Left hindlimb (tissue), 1 donor: ENCODE results near the gene SPATA31C1.

Experiments used
- DNase-seq: peaks from one replicate; pipeline ENCODE4 v3.0.0-alpha.2; 2018

The SPATA31C1 gene

GRCh38 chr9:87944096-87944495, 26.3 kb downstream of the SPATA31C1 start:
- no peak for DNase-seq

GRCh38 chr9:87944682-87945081, 26.9 kb downstream of the SPATA31C1 start:
- DNase-seq: no peak

GRCh38 chr9:87950296-87950695, 32.5 kb downstream of the SPATA31C1 start:
- no peak for DNase-seq

DNA sequence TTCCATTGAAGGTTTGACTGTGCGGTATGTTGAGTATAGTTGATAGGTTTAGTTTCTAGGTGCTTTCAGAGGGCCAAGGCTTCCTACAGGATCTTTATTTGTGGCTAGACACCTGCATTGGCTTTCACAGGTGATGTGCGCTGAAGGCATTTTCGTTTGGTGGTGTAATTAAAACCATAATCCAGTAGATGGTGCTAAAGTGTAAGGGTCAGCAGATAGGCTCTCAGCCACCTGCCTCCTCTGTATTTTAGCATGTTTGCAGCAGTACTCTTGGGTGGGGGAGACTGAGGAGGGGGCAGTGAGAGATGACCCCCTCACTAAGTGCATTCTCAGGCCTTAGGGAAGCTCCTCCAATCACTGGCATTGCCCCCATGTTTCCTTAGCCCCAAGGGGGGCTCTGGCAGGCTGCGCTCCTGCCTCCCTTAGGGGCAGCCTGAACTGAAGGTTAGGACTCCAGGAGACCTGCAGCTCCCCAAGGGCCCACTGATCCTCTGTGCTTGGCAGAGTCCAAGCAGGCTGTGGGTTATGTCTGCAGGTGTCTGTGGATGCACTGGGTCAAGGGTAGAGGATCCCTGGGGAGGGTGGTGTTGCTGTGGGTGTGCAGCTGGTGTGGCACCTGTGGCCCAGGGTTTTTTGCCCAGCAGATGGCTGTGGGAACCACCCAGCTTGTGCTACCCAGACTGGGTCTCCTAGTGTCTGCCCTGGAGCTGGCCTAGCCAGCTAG, 33.2 kb downstream of the SPATA31C1 start:
- no peak for DNase-seq

DNA sequence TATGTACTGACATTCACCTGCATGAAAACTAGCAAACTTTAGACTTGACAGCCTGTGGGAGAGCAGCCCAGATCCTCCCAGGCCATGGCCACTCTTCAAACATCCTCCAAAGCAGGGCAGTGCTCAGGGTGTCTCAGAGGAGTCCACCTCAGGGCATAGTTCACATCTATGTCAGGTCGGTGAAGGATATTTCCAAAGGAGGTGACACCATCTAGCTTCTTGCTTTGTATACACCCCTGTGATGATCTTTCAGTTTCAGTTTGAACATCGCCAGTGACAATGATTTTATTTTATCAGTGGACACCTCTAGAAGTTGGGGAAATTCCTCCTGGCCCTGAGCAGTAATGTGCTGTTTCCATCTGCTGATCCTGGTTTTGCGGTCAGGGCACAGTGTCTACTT, 36.5 kb downstream of the SPATA31C1 start:
- DNase-seq: no peak

GRCh38 chr9:87957839-87958238, 40.1 kb downstream of the SPATA31C1 start:
- no peak for DNase-seq

DNA sequence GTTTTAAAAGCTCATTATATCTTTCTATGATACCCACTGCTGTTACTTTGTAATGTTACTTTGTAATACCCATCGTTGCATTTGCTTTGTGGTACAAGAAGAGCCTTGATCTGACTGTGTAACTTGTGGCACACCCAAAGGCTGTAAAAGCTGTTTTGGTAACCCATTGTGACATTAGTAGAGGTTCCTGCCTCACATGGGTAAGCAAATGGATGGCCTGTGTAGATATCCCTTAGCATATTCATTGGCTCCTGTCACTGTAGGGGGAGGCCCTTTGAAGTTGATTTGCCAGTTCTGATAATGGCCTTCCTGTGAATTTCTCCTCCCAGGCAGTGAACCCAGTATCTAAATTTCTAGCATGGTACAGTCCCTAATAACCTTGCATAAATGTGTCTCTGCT, 40.8 kb downstream of the SPATA31C1 start:
- no peak for DNase-seq

DNA sequence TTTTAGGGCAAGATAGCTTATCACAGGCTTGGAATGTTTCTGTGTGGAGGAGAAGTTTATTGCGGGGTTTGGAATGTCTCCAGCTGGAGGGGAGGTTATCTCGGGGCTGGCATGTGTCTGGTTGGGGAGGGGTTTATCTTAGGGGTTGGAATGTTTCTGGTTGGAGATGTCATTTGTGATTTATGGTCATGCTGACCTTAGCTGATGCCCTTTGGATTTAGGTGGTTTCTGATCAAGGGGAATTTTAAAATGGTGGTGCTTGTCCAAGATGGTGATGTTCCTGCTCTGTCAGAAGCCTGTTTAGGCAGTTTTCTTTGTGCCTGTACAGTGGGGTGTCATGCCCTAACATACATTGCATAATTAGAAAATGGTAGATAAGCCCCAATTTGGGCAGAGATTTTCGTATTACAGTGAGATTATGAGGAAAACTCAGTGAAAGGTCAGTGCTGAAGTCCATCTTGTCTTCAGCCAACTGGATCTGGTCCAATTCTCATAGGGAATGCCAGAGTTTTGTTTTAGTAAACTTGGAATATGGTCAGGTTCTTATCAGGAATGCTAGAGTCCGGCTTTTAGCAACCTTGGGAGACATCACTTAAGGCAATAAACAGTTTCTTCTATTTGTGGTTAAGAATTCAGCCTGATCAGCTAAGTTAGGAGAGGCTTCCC, 42.3 kb downstream of the SPATA31C1 start:
- no peak for DNase-seq

- no peak for DNase-seq
These were observed 46.0 kb downstream of the SPATA31C1 start for GRCh38 chr9:87963770-87964169.

DNA sequence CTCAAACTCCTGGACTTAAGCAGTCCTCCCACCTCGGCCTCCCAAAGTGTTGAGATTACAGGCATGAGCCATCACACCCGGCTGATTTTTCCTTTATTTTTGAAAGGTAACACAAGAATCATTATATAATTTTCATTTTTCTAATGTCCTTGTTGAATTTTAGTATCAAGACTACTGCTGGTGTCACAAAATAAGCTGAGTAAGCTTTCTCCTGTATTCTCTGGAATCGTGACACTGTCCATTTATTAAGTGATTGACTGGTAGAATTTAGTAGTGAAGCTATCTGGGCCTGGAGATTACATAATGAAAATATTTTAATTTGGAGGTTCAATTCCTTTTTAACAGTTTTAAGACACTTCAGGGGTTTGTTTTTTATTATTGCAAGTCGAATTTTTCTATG, 47.1 kb downstream of the SPATA31C1 start:
- no peak for DNase-seq

GRCh38 chr9:87968155-87968554, 50.4 kb downstream of the SPATA31C1 start:
- no peak for DNase-seq

DNA sequence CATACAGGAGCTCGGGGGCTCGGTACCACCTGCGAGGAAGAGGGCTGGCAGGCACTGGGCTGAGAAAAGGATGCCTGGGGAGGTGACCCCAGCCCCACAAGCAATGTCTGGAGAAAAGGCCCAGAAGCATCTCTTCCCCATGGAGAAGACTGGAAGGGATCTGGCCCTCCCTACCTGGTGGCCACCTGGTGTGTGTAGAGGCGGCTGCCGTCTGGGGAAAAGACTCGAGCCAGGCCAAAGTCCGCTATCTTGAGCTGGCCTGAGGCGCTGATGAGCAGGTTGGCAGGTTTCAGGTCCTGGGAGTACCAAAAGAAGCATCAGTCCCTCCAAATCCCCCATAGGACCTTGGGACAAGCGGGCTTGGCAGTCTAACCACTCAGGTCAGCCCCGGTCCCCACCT, 52.8 kb downstream of the SPATA31C1 start:
- DNase-seq: no peak

GRCh38 chr9:87973122-87973521, 55.4 kb downstream of the SPATA31C1 start:
- DNase-seq: no peak
